KOPT-K1 (cell line): ENCODE data around the gene CTTNBP2.

Experiments used
- H3K27ac ChIP-seq: fragments of 200-600 bp; sonication (generic); 2 replicates; pipeline ENCODE4 v1.5.1; 2016; ENCODE audit warnings: antibody characterized with exemption, mild to moderate bottlenecking, low read depth, low read length; ENCODE audit not compliant: poor library complexity, severe bottlenecking
- H3K36me3 ChIP-seq: fragments of 200-600 bp; sonication (generic); 2 replicates; pipeline ENCODE4 v1.5.1; 2017; ENCODE audit warnings: antibody characterized with exemption, mild to moderate bottlenecking, low read length, moderate library complexity; ENCODE audit not compliant: insufficient read depth
- H3K9me3 ChIP-seq: fragments of 200-600 bp; sonication (generic); 2 replicates; pipeline ENCODE4 v1.5.1; 2017; ENCODE audit warnings: antibody characterized with exemption, low read length, mild to moderate bottlenecking; ENCODE audit not compliant: insufficient read depth, poor library complexity, severe bottlenecking

The CTTNBP2 gene

GRCh38 chr7:117856196-117856595 is 17.0 kb downstream of the CTTNBP2 start:
- H3K36me3 ChIP-seq: no peaks in the 10 kb centered on the region
- H3K9me3 ChIP-seq: no peaks in the 10 kb centered on the region
- H3K27ac ChIP-seq: no peak overlapping the region

- Histone ChIP-seq H3K36me3 (no peaks in the 10 kb centered on the region), H3K27ac (no peak overlapping the region), H3K9me3 (no peaks in the 10 kb centered on the region)
These were observed 19.1 kb downstream of the CTTNBP2 start for GRCh38 chr7:117854186-117854585.

- no peaks in the 10 kb centered on the region for H3K36me3 ChIP-seq
- H3K9me3 ChIP-seq: no peaks in the 10 kb centered on the region
- no peak overlapping the region for H3K27ac ChIP-seq
These were observed 24.3 kb downstream of the CTTNBP2 start for GRCh38 chr7:117848941-117849340.

GRCh38 chr7:117844678-117845077 is 28.6 kb downstream of the CTTNBP2 start:
- Histone ChIP-seq H3K9me3 (no peaks in the 10 kb centered on the region), H3K36me3 (no peaks in the 10 kb centered on the region), H3K27ac (no peak overlapping the region)

GRCh38 chr7:117841611-117842010 is 31.6 kb downstream of the CTTNBP2 start:
- Histone ChIP-seq H3K9me3 (no peaks in the 10 kb centered on the region), H3K36me3 (no peaks in the 10 kb centered on the region), H3K27ac (no peak overlapping the region)

- Histone ChIP-seq H3K36me3 (no peaks in the 10 kb centered on the region), H3K9me3 (no peaks in the 10 kb centered on the region), H3K27ac (no peak overlapping the region)
These were observed 32.2 kb downstream of the CTTNBP2 start for GRCh38 chr7:117841011-117841410.

- no peaks in the 10 kb centered on the region for H3K9me3 ChIP-seq
- H3K36me3 ChIP-seq: no peaks in the 10 kb centered on the region
- no peak overlapping the region for H3K27ac ChIP-seq
These were observed 33.7 kb downstream of the CTTNBP2 start for GRCh38 chr7:117839507-117839906.

GRCh38 chr7:117837841-117838240 is 35.4 kb downstream of the CTTNBP2 start:
- H3K36me3 ChIP-seq: no peaks in the 10 kb centered on the region
- H3K9me3 ChIP-seq: no peaks in the 10 kb centered on the region
- no peak overlapping the region for H3K27ac ChIP-seq

- no peaks in the 10 kb centered on the region for H3K36me3 ChIP-seq
- no peak overlapping the region for H3K27ac ChIP-seq
- H3K9me3 ChIP-seq: no peaks in the 10 kb centered on the region
These were observed 38.1 kb downstream of the CTTNBP2 start for GRCh38 chr7:117835016-117835664.

GRCh38 chr7:117830422-117830954 is 42.8 kb downstream of the CTTNBP2 start:
- Histone ChIP-seq H3K9me3 (no peaks in the 10 kb centered on the region), H3K36me3 (no peaks in the 10 kb centered on the region)

GRCh38 chr7:117829450-117830117 is 43.7 kb downstream of the CTTNBP2 start:
- Histone ChIP-seq H3K27ac (no peak overlapping the region), H3K9me3 (no peaks in the 10 kb centered on the region), H3K36me3 (no peaks in the 10 kb centered on the region)

More at GRCh38 chr7:117830422-117830954, 42.8 kb downstream of the CTTNBP2 start:
- no peak overlapping the region for H3K27ac ChIP-seq

GRCh38 chr7:117828825-117829224 is 44.4 kb downstream of the CTTNBP2 start:
- Histone ChIP-seq H3K27ac (no peak overlapping the region), H3K9me3 (no peaks in the 10 kb centered on the region), H3K36me3 (no peaks in the 10 kb centered on the region)

- Histone ChIP-seq H3K36me3 (no peaks in the 10 kb centered on the region), H3K9me3 (no peaks in the 10 kb centered on the region), H3K27ac (no peak overlapping the region)
These were observed 45.4 kb downstream of the CTTNBP2 start for GRCh38 chr7:117827862-117828261.

GRCh38 chr7:117825132-117825531 is 48.1 kb downstream of the CTTNBP2 start:
- Histone ChIP-seq H3K9me3 (no peaks in the 10 kb centered on the region), H3K36me3 (no peaks in the 10 kb centered on the region), H3K27ac (no peak overlapping the region)

- H3K36me3 ChIP-seq: no peaks in the 10 kb centered on the region
- no peak overlapping the region for H3K27ac ChIP-seq
- H3K9me3 ChIP-seq: no peaks in the 10 kb centered on the region
These were observed 48.6 kb downstream of the CTTNBP2 start for GRCh38 chr7:117824592-117824991.

- Histone ChIP-seq H3K36me3 (no peaks in the 10 kb centered on the region), H3K27ac (no peak overlapping the region), H3K9me3 (no peaks in the 10 kb centered on the region)
These were observed 53.7 kb downstream of the CTTNBP2 start for GRCh38 chr7:117819558-117819957.
